HEK293 (cell line): ENCODE measurements around the gene APOBEC3F.
A peak's percentile ranks its signal among the peaks of the same experiment; 100 is the strongest.
"Not testable (repeated sequence)": the region's sequence is repeated elsewhere in the genome, so short reads cannot be mapped to it uniquely, and the experiment has no call there.

Source experiments
- CTCF ChIA-PET: fragments of 350-600 bp; formaldehyde crosslinking; extraction: SDS; loops from one replicate; lab custom pipeline; 2021; ENCODE audit warnings: antibody characterized with exemption; lab: Yijun Ruan, JAX
- POLR2A ChIA-PET: fragments of 300-600 bp; formaldehyde crosslinking; extraction: SDS; loops from one replicate; lab custom pipeline; 2020; ENCODE audit warnings: antibody characterized with exemption, inconsistent platforms; lab: Yijun Ruan, JAX
- H3K27ac ChIP-seq: fragments of 200-500 bp; sonication (Bioruptor generic); 2 replicates; pipeline ENCODE4 v1.5.1; 2014; ENCODE audit warnings: low read depth, low read length, control low read depth, inconsistent platforms; ENCODE audit errors: extremely low read depth
- H3K36me3 ChIP-seq, 2 experiments: fragments of 200-500 bp in 1 of 2; sonication (Bioruptor generic) in 1 of 2; 1 replicate in 1 of 2; 2 replicates in 1 of 2; pipeline ENCODE4 v1.5.1; 2014 to 2017; ENCODE audit warnings: inconsistent platforms in 2 of 2, low read length in 2 of 2; ENCODE audit not compliant: control insufficient read depth in 2 of 2, insufficient read depth in 1 of 2
- H3K4me1 ChIP-seq: fragments of 200-500 bp; sonication (Bioruptor generic); 2 replicates; pipeline ENCODE4 v1.5.1; 2014; ENCODE audit warnings: mild to moderate bottlenecking, low read length, inconsistent platforms; ENCODE audit not compliant: control insufficient read depth, insufficient read depth
- H3K4me3 ChIP-seq: 2 replicates; pipeline ENCODE4 v1.5.1; 2011; ENCODE audit warnings: low read depth, mild to moderate bottlenecking, control low read depth, low read length, moderate library complexity
- H3K9me3 ChIP-seq: fragments of 200-500 bp; sonication (Bioruptor generic); 2 replicates; pipeline ENCODE4 v1.5.1; 2014; ENCODE audit warnings: low read depth, low read length, inconsistent platforms; ENCODE audit not compliant: control insufficient read depth, insufficient read depth
- EGR2 ChIP-seq: fragments of 450-650 bp; formaldehyde crosslinking; IDR thresholded peaks from 2 replicates; pipeline ENCODE4 v1.5.1; 2016; ENCODE audit warnings: low read depth, missing biosample characterization, missing genetic modification characterization
- KLF10 ChIP-seq: fragments of 450-650 bp; IDR thresholded peaks from 2 replicates; pipeline ENCODE4 v1.5.1; 2018; ENCODE audit warnings: missing biosample characterization, mild to moderate bottlenecking, missing genetic modification characterization
- ZBTB7A ChIP-seq: fragments of 450-650 bp; formaldehyde crosslinking; IDR thresholded peaks from 2 replicates; pipeline ENCODE4 v1.5.1; 2016; ENCODE audit warnings: low read depth, missing biosample characterization, missing genetic modification characterization
- ZBTB8A ChIP-seq: fragments of 450-650 bp; formaldehyde crosslinking; IDR thresholded peaks from 2 replicates; pipeline ENCODE4 v1.5.1; 2016; ENCODE audit warnings: missing biosample characterization, missing genetic modification characterization
- ZFHX2 ChIP-seq: fragments of 450-650 bp; formaldehyde crosslinking; conservative IDR thresholded peaks from 2 replicates; pipeline ENCODE4 v1.5.1; 2016; ENCODE audit warnings: missing biosample characterization, missing genetic modification characterization
- ZIC2 ChIP-seq: fragments of 450-650 bp; formaldehyde crosslinking; IDR thresholded peaks from 2 replicates; pipeline ENCODE4 v1.5.1; 2016; ENCODE audit warnings: missing biosample characterization, missing genetic modification characterization
- ZNF366 ChIP-seq: fragments of 450-650 bp; formaldehyde crosslinking; conservative IDR thresholded peaks from 2 replicates; pipeline ENCODE4 v1.5.1; 2016; ENCODE audit warnings: missing biosample characterization, missing genetic modification characterization
- ZNF394 ChIP-seq: fragments of 450-650 bp; formaldehyde crosslinking; IDR thresholded peaks from 2 replicates; pipeline ENCODE4 v1.5.1; 2016; ENCODE audit warnings: missing biosample characterization, missing genetic modification characterization, mild to moderate bottlenecking, moderate library complexity, borderline replicate concordance
- ZNF610 ChIP-seq: fragments of 450-650 bp; formaldehyde crosslinking; IDR thresholded peaks from 2 replicates; pipeline ENCODE4 v1.5.1; 2016; ENCODE audit warnings: missing biosample characterization, missing genetic modification characterization, borderline replicate concordance
- ZNF629 ChIP-seq: fragments of 450-650 bp; formaldehyde crosslinking; IDR thresholded peaks from 2 replicates; pipeline ENCODE4 v1.5.1; 2017; ENCODE audit warnings: missing biosample characterization, missing genetic modification characterization
- ZNF791 ChIP-seq: fragments of 450-650 bp; formaldehyde crosslinking; IDR thresholded peaks from 2 replicates; pipeline ENCODE4 v1.5.1; 2016; ENCODE audit warnings: missing biosample characterization, missing genetic modification characterization
- ZSCAN18 ChIP-seq: fragments of 450-650 bp; formaldehyde crosslinking; IDR thresholded peaks from 2 replicates; pipeline ENCODE4 v1.5.1; 2016; ENCODE audit warnings: missing biosample characterization, missing genetic modification characterization
- TF ChIP-seq, protein P1 (sequence below): fragments of 450-650 bp; formaldehyde crosslinking; IDR thresholded peaks from 2 replicates; pipeline ENCODE4 v1.5.1; 2017; ENCODE audit warnings: missing biosample characterization, missing genetic modification characterization

APOBEC3F gene

GRCh38 chr22:39072581-39072981 is 31.9 kb downstream of the APOBEC3F start:
- TF ChIP-seq EGR2 (peak; percentile 73), ZFHX2 (tag by site-specific recombination) (peak; percentile 76)
- H3K9me3 ChIP-seq, H3K4me3 ChIP-seq, H3K4me1 ChIP-seq, H3K36me3 ChIP-seq, POLR2A ChIA-PET, H3K27ac ChIP-seq: not testable (repeated sequence)
- CTCF ChIA-PET, result interaction anchor here (0.7 kb wide), 1 partner anchor 17 kb away, joined by 3 read pairs; no protein-coding TSS in a partner anchor

- Histone ChIP-seq H3K9me3 (no peaks in the 10 kb centered on the region), H3K4me1 (no peaks in the 10 kb centered on the region), H3K36me3 (no peaks in the 10 kb centered on the region), H3K4me3 (no peak overlapping the region), H3K27ac (no peak overlapping the region)
- CTCF ChIA-PET, result interaction anchor here (0.6 kb wide), 1 partner anchor 21 kb away, joined by 3 read pairs; no protein-coding TSS in a partner anchor
- no peak for TF ChIP-seq ZNF791 (tag by site-specific recombination)
- no peak for TF ChIP-seq ZBTB8A
- TF ChIP-seq ZNF394 (tag by site-specific recombination), result no peak
- no peak for TF ChIP-seq EGR2
- TF ChIP-seq KLF10 (tag by site-specific recombination), result no peak
- no peak for TF ChIP-seq ZIC2 (tag by site-specific recombination)
- POLR2A ChIA-PET, result no interaction called here
Observed at GRCh38 chr22:39073981-39074380, 33.3 kb downstream of the APOBEC3F start.

- H3K36me3 ChIP-seq, H3K9me3 ChIP-seq, H3K4me3 ChIP-seq, H3K27ac ChIP-seq, H3K4me1 ChIP-seq, POLR2A ChIA-PET: not testable (repeated sequence)
- CTCF ChIA-PET, result interaction anchor here (0.6 kb wide), 1 partner anchor 208 kb away, joined by 3 read pairs; no protein-coding TSS in a partner anchor
Observed at GRCh38 chr22:39076155-39077025, 35.7 kb downstream of the APOBEC3F start.

- H3K27ac ChIP-seq, result not testable (repeated sequence)
Observed at GRCh38 chr22:39077026-39077840, 36.6 kb downstream of the APOBEC3F start, which contains the start of gene APOBEC3G. Gene APOBEC3G, plus strand, starts transcription at chr22:39077275. Its CDS starts 87 bp downstream, at chr22:39077362.

GRCh38 chr22:39077912-39078311 is 37.2 kb downstream of the APOBEC3F start:
- H3K36me3 ChIP-seq, H3K9me3 ChIP-seq, H3K27ac ChIP-seq, H3K4me1 ChIP-seq, H3K4me3 ChIP-seq: not testable (repeated sequence)
- ChIA-PET CTCF (interaction anchor here (0.6 to 0.8 kb wide), 2 partner anchors 209 to 225 kb away, joined by 3 to 4 read pairs; no protein-coding TSS in a partner anchor), POLR2A (interaction anchor here (0.7 kb wide), 1 partner anchor 342 kb away, joined by 6 read pairs; no protein-coding TSS in a partner anchor)

More at GRCh38 chr22:39077026-39077840, 36.6 kb downstream of the APOBEC3F start, which contains the start of gene APOBEC3G:
- H3K36me3 ChIP-seq, H3K4me3 ChIP-seq, H3K4me1 ChIP-seq, POLR2A ChIA-PET, H3K9me3 ChIP-seq: not testable (repeated sequence)
- CTCF ChIA-PET, result interaction anchor here (0.8 kb wide), 1 partner anchor 208 kb away, joined by 3 read pairs; no protein-coding TSS in a partner anchor

GRCh38 chr22:39078329-39078728 is 37.7 kb downstream of the APOBEC3F start:
- Histone ChIP-seq H3K4me3 (no peak overlapping the region), H3K9me3 (no peaks in the 10 kb centered on the region), H3K27ac (no peak overlapping the region), H3K36me3 (no peaks in the 10 kb centered on the region), H3K4me1 (no peaks in the 10 kb centered on the region)
- ChIA-PET CTCF (interaction anchor here (0.6 to 0.8 kb wide), 2 partner anchors 209 to 225 kb away, joined by 3 to 4 read pairs; no protein-coding TSS in a partner anchor), POLR2A (interaction anchor here (0.7 kb wide), 1 partner anchor 342 kb away, joined by 6 read pairs; no protein-coding TSS in a partner anchor)
- TF ChIP-seq ZNF366 (tag by site-specific recombination), result no peak
- TF ChIP-seq ZNF610 (tag by site-specific recombination), result no peak
- TF ChIP-seq, protein P1, sequence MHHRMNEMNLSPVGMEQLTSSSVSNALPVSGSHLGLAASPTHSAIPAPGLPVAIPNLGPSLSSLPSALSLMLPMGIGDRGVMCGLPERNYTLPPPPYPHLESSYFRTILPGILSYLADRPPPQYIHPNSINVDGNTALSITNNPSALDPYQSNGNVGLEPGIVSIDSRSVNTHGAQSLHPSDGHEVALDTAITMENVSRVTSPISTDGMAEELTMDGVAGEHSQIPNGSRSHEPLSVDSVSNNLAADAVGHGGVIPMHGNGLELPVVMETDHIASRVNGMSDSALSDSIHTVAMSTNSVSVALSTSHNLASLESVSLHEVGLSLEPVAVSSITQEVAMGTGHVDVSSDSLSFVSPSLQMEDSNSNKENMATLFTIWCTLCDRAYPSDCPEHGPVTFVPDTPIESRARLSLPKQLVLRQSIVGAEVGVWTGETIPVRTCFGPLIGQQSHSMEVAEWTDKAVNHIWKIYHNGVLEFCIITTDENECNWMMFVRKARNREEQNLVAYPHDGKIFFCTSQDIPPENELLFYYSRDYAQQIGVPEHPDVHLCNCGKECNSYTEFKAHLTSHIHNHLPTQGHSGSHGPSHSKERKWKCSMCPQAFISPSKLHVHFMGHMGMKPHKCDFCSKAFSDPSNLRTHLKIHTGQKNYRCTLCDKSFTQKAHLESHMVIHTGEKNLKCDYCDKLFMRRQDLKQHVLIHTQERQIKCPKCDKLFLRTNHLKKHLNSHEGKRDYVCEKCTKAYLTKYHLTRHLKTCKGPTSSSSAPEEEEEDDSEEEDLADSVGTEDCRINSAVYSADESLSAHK (tag by site-specific recombination), result no peak
- no peak for TF ChIP-seq ZSCAN18 (tag by site-specific recombination)
- TF ChIP-seq ZNF629 (tag by site-specific recombination), result no peak
- no peak for TF ChIP-seq ZBTB7A (tag by site-specific recombination)
